Measurements from ENCODE around the gene BRINP2. TPM values are rescaled to one million over a fixed set of nuclear protein-coding genes. Genes with fewer than 3 reads are reported as not detected.

Gene BRINP2, protein sequence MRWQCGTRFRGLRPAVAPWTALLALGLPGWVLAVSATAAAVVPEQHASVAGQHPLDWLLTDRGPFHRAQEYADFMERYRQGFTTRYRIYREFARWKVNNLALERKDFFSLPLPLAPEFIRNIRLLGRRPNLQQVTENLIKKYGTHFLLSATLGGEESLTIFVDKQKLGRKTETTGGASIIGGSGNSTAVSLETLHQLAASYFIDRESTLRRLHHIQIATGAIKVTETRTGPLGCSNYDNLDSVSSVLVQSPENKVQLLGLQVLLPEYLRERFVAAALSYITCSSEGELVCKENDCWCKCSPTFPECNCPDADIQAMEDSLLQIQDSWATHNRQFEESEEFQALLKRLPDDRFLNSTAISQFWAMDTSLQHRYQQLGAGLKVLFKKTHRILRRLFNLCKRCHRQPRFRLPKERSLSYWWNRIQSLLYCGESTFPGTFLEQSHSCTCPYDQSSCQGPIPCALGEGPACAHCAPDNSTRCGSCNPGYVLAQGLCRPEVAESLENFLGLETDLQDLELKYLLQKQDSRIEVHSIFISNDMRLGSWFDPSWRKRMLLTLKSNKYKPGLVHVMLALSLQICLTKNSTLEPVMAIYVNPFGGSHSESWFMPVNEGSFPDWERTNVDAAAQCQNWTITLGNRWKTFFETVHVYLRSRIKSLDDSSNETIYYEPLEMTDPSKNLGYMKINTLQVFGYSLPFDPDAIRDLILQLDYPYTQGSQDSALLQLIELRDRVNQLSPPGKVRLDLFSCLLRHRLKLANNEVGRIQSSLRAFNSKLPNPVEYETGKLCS
- 0.13 to 0.27 TPM (median 0.15 TPM) in 4 of 5 replicates, not detected in the other for total RNA-seq (2022; extraction: Qiagen RNA extraction; ENCODE audit: low read depth)

DNA sequence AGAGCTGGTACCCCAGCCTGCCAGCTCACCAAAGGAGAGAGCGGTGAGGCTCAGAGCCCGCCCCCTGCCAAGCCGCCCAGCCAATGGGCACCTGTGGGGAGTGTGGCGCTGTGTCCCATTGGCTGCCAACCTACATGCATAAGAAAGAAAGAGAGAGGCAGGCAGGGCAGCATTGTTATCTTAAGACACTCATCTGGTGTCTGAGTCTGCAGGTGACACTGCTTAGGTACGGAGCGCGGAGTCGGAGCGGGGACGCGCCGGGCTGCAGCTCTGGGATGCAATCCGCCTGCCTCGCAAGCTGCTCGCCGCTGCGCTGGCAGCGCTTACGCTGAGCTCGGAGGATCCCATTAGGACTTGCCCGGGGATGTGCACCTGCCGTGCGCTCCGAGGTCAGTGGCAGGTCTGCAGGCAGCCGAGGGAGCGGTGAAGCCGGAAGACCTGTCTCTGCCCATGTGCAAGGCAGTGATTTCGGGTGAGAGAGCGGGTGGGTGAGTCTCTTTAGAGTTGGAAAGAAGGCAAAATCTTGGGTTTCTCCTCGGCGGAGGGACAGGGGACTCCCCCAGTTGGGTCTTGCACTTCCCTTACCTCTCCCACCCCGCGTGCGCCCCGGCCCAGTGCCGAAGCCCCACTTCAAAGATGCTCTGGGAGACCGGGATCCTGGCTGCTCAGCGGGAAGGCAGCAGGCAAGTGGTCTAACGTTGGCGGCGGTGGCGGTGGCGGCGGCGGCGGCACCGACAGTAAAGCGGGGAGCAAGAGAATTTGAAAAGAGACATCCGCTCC lies at the start of gene BRINP2:
BRINP2 (plus strand) TSS at position 203 of the 780 bp plus-strand sequence. CDS start 58,919 bp downstream, outside the sequence.

DNA sequence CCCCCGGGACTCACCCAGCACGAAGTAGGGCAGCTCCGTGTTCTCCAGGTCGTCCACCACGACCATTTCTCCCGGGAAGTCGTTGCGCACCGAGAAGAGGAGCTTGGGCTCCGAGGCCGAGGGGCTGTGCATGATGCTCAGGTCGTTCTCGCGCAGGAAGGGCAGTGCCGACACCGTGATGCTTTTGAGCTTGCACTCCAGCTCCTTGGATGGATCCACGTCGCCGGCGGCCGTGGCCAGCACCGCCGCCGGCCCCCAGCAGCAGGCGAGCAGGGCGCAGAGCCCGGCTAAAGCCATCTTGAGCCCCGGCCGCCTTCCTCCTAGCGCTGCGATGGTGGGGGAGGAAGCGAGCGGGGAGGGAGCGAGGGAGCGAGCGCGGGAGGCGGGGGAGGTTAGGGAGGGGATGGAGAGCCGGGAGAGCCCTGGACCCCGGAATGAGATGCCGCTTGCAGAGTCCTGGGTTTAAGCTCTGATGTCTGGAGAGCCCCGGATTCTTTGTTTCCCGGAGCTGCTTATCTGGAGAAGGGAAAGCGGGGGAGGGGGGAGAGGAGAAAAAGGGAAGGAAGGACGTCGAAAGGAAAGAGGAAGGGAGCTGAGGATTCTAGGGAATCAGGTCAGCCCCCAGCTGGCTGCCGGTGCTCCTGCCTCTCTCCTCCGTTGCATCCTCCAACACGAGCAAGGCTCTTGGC lies 6.2 kb upstream of the BRINP2 start, which contains the start of gene ASTN1:
ASTN1 (minus strand) TSS at position 333 of the 689 bp plus-strand sequence; CDS start at position 297, 36 bp downstream.

Other genes starting within 250 kb of the BRINP2 start
- not detected in 5 replicates for gene ASTN1, start 6.2 kb upstream of the BRINP2 start, total RNA-seq (2022; extraction: Qiagen RNA extraction; ENCODE audit: low read depth)